ENCODE data around the gene MIER2.

DNA sequence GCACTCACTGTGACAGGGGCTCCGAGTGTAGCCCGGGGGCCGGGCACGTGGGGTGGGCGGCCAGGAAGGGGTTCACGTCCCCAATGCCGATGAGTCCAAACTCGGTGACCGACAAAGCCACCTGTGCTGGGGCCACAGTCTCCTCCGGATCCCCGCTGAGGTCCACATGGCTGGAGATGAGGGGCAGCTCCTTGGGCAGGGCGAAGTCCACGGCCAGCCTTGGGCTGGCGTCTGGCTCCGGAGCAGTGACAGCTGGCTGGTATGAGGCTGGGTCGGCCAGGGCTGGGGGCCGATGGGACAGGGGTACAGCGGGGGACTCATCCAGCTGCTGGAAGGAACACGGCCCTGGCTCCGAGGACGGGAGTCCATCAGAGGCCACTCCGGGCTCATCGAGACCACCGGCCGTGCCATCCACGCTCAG, 37.5 kb downstream of the MIER2 start:
- TF ChIP-seq CTCF (IDR thresholded peaks at IDR 0.05; ENCODE audit: insufficient read depth, low read length): no peak
- TF ChIP-seq POLR2AphosphoS5 (IDR thresholded peaks at IDR 0.05; ENCODE audit: low read depth): no peak
- no peak for TF ChIP-seq GABPA (IDR thresholded peaks at IDR 0.05; ENCODE audit: low read depth)
